DND-41 (cell line): ENCODE data around the gene LTB4R.
"Not testable (repeated sequence)": the region's sequence is repeated elsewhere in the genome, so short reads cannot be mapped to it uniquely, and the experiment has no call there.

Experiments
- ATAC-seq: fragments of 200-7000 bp; cut with Tn5 transposase; 3 replicates; pipeline ENCODE4 v1.9.1; 2021; ENCODE audit warnings: low read depth; ENCODE audit not compliant: insufficient read depth
- DNase-seq: peaks from one replicate; pipeline ENCODE4 v3.0.0-alpha.2; 2020
- H2AFZ ChIP-seq: 2 replicates; pipeline ENCODE4 v1.6.0; 2012; ENCODE audit warnings: low read depth, low read length
- H3K27ac ChIP-seq: 2 replicates; pipeline ENCODE4 v1.5.1; 2012; ENCODE audit warnings: low read length, inconsistent platforms
- H3K27me3 ChIP-seq: fragments of 200-600 bp; sonication (generic); 2 replicates; pipeline ENCODE4 v1.6.0; 2012; ENCODE audit warnings: low read length, mild to moderate bottlenecking, inconsistent platforms; ENCODE audit not compliant: insufficient read depth, poor library complexity
- H3K36me3 ChIP-seq: 2 replicates; pipeline ENCODE4 v1.5.1; 2012; ENCODE audit warnings: low read length, inconsistent platforms; ENCODE audit not compliant: insufficient read depth
- H3K4me1 ChIP-seq: 2 replicates; pipeline ENCODE4 v1.5.1; 2012; ENCODE audit warnings: mild to moderate bottlenecking, low read length; ENCODE audit not compliant: insufficient read depth
- H3K4me2 ChIP-seq: 2 replicates; pipeline ENCODE4 v1.6.0; 2012; ENCODE audit warnings: mild to moderate bottlenecking, moderate library complexity, low read length, inconsistent platforms; ENCODE audit not compliant: insufficient read depth
- H3K4me3 ChIP-seq, 2 experiments: fragments of 200-600 bp in 1 of 2; shearing (Covaris generic) in 1 of 2; 2 replicates each; pipeline ENCODE4 v1.5.1; 2012 to 2016; ENCODE audit warnings: inconsistent platforms in 2 of 2, low read length in 2 of 2, mild to moderate bottlenecking in 2 of 2, low read depth in 1 of 2, moderate library complexity in 1 of 2
- H3K79me2 ChIP-seq: 2 replicates; pipeline ENCODE4 v1.6.0; 2012; ENCODE audit warnings: low read length, inconsistent platforms; ENCODE audit not compliant: insufficient read depth
- H3K9ac ChIP-seq: 2 replicates; pipeline ENCODE4 v1.6.0; 2012; ENCODE audit warnings: low read depth, mild to moderate bottlenecking, inconsistent platforms, low read length, moderate library complexity
- H3K9me3 ChIP-seq: 2 replicates; pipeline ENCODE4 v1.5.1; 2012; ENCODE audit warnings: low read length, moderate library complexity, mild to moderate bottlenecking, inconsistent platforms; ENCODE audit not compliant: insufficient read depth, severe bottlenecking
- H4K20me1 ChIP-seq: 2 replicates; pipeline ENCODE4 v1.6.0; 2012; ENCODE audit warnings: low read length; ENCODE audit not compliant: insufficient read depth
- EZH2 ChIP-seq: IDR thresholded peaks from 3 replicates; pipeline ENCODE4 v1.6.1; 2012; ENCODE audit warnings: borderline replicate concordance, low read depth, mild to moderate bottlenecking, moderate library complexity, low read length, inconsistent platforms; ENCODE audit not compliant: severe bottlenecking
- TF ChIP-seq, protein P1 (sequence below): IDR thresholded peaks from 2 replicates; pipeline ENCODE4 v1.5.1; 2012; ENCODE audit warnings: borderline replicate concordance, low read length, moderate library complexity, mild to moderate bottlenecking; ENCODE audit not compliant: poor library complexity, severe bottlenecking; ENCODE audit errors: extremely low read depth

The LTB4R gene

DNA sequence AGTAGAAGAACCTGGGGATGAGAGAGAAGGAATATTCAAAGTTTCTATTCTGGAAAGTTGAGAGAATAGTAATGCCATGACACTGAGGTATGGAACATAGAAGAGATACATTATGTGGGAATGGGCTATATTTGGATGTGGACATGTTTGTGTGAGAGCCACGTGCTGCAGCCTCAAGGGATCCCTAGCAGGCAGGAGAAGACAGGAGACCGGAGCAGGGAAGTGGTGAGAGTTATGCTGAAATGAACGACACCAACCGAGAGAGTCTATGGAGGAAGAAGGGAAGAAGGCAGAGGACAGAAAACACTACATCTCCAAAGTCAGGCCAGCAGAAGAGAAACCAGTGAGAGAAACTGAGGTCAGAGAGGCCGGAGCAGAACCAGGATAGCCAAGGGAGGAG lies 38.4 kb downstream of the LTB4R start:
- no peaks in the 10 kb centered on the region for H3K9me3 ChIP-seq
- H3K36me3 ChIP-seq, result no peaks in the 10 kb centered on the region
- H3K4me1 ChIP-seq, result no peaks in the 10 kb centered on the region
- H3K4me2 ChIP-seq, result no peak overlapping the region
- ATAC-seq (no peak), DNase-seq (no peak)
- H2AFZ ChIP-seq, result no peak overlapping the region
- H3K79me2 ChIP-seq, result no peaks in the 10 kb centered on the region
- no peaks in the 10 kb centered on the region for H4K20me1 ChIP-seq
- H3K27me3 ChIP-seq, result peaks cover 16% of the 10 kb centered on the region
- no peak overlapping the region for H3K27ac ChIP-seq
- TF ChIP-seq EZH2, result no peak
- TF ChIP-seq, protein P1, sequence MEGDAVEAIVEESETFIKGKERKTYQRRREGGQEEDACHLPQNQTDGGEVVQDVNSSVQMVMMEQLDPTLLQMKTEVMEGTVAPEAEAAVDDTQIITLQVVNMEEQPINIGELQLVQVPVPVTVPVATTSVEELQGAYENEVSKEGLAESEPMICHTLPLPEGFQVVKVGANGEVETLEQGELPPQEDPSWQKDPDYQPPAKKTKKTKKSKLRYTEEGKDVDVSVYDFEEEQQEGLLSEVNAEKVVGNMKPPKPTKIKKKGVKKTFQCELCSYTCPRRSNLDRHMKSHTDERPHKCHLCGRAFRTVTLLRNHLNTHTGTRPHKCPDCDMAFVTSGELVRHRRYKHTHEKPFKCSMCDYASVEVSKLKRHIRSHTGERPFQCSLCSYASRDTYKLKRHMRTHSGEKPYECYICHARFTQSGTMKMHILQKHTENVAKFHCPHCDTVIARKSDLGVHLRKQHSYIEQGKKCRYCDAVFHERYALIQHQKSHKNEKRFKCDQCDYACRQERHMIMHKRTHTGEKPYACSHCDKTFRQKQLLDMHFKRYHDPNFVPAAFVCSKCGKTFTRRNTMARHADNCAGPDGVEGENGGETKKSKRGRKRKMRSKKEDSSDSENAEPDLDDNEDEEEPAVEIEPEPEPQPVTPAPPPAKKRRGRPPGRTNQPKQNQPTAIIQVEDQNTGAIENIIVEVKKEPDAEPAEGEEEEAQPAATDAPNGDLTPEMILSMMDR, result no peak
- no peak overlapping the region for H3K4me3 ChIP-seq
- no peak overlapping the region for H3K9ac ChIP-seq

DNA sequence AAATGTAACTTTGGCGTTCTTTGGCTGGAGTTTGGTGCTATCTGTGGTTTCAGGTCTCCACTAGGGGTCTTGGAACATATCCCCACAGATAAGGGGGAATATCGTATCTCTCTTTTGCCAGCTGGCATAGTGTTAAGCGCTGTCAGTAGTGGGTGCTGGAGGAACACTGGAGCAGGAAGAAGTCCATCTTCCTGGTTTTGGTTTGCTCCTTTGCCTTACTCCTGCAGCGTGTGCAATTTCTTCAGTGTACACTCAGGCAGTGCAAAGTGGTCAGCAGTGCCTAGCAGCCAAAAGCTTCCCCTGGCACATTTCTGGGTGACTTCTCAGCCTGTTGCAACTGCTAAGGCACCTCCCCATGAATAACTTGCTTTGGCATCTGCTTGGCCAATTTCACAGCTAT lies 40.2 kb downstream of the LTB4R start:
- Histone ChIP-seq H3K9ac (no peak overlapping the region), H3K9me3 (no peaks in the 10 kb centered on the region), H2AFZ (no peak overlapping the region), H3K4me1 (no peaks in the 10 kb centered on the region), H3K4me3 (no peak overlapping the region), H3K79me2 (no peaks in the 10 kb centered on the region), H3K36me3 (no peaks in the 10 kb centered on the region), H4K20me1 (no peaks in the 10 kb centered on the region), H3K27me3 (peaks cover 15% of the 10 kb centered on the region), H3K4me2 (no peak overlapping the region), H3K27ac (no peak overlapping the region)
- TF ChIP-seq, protein P1, result no peak
- TF ChIP-seq EZH2, result no peak
- DNase-seq (no peak), ATAC-seq (no peak)

DNA sequence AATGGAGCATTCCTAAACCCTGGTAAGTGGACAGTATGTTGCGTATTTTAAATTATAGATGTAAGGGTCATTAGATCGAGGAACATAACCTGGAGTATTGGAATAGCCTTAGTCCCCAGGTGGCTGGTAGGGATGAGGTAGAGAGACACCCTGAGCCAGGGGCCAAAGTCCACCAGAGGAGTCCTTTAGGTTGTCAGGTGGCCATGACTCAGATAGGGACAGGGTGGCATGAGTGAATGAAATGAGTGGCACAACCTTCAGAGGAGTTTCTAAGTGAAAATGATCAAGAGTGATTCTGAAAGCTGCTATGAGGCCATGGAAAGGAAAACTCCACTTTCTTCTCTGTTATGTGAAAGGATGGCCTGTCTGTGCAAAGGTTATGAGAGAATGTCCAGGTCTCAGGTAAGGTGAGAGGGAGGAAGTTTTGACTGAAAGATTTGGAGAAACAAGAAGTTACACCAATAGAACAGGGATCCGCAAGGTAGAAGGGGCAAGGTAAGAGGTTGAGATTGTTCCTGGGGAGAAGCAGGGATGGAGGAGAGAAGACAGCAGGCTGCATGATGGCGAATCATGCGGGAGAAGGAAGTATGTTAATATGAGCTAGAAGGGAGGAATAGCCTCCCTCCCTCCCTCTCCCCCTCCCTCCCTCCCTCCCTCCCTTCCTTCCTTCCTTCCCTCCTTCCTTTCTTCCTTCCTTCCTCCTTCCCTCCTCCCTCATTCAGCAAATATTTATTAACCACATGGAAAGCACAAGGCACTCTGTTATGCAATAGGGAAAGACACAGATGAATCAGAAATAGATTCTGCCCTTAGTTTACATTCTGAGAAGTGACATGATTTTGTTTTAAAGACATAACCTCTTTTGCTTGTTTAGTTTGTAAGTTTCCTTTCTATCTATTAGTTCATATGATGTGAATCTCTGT lies 42.5 kb downstream of the LTB4R start:
- H3K4me1 ChIP-seq, result no peaks in the 10 kb centered on the region
- H3K4me3 ChIP-seq, result no peak overlapping the region
- ATAC-seq (no peak), DNase-seq (no peak)
- H2AFZ ChIP-seq, result no peak overlapping the region
- no peak for TF ChIP-seq EZH2
- TF ChIP-seq, protein P1, result no peak
- H3K9ac ChIP-seq, result no peak overlapping the region
- no peaks in the 10 kb centered on the region for H3K9me3 ChIP-seq
- no peaks in the 10 kb centered on the region for H3K79me2 ChIP-seq
- no peaks in the 10 kb centered on the region for H4K20me1 ChIP-seq
- H3K27me3 ChIP-seq, result peaks cover 5% of the 10 kb centered on the region
- no peaks in the 10 kb centered on the region for H3K36me3 ChIP-seq
- no peak overlapping the region for H3K27ac ChIP-seq
- H3K4me2 ChIP-seq, result no peak overlapping the region

DNA sequence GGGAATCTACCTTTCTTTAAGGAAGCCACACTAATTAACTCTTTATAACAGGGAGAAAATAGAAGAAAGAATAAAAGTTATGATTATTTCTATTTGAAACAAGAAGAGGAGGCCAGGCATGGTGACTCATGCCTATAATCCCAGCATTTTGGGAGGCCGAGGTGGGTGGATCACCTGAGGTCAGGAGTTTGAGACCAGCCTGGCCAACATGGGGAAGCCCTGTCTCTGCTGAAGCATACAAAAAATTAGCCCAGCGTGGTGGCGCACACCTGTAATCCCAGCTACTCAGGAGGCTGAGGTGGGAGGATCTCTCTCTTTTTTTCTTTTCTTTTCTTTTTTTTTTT lies 43.2 kb downstream of the LTB4R start:
- not testable (repeated sequence) for H3K9ac ChIP-seq, H3K27ac ChIP-seq

More for the DNA sequence above, 43.2 kb downstream of the LTB4R start:
- not testable (repeated sequence) for H3K9me3 ChIP-seq, H3K79me2 ChIP-seq, H3K4me1 ChIP-seq, H3K4me3 ChIP-seq, H4K20me1 ChIP-seq, H3K4me2 ChIP-seq, DNase-seq, ATAC-seq, H3K36me3 ChIP-seq, H2AFZ ChIP-seq, H3K27me3 ChIP-seq
